ENCODE data around the gene WIPF3. TPM values are rescaled to one million over a fixed set of nuclear protein-coding genes. Genes with fewer than 3 reads are reported as not detected.

Gene WIPF3
- total RNA-seq, 6 experiments from 2014 or later, result 0.64 to 4.1 (median 0.93) TPM

- no peak for TF ChIP-seq CTCF (IDR thresholded peaks at IDR 0.05)
- TF ChIP-seq POLR2A (IDR thresholded peaks at IDR 0.05), result no peak
- H3K27me3 ChIP-seq, result no peaks in the 10 kb centered on the region
- H3K36me3 ChIP-seq, result no peaks in the 10 kb centered on the region
- intact Hi-C loops (cut with DNase I), result no loop called here
- H3K9me3 ChIP-seq, result no peaks in the 10 kb centered on the region
- no peak overlapping the region for H3K27ac ChIP-seq
- no peak overlapping the region for H3K4me3 ChIP-seq
- DNase-seq (no peak), ATAC-seq (no peak)
- 100% methylated on average over 1 of the region's 1 CpG for WGBS (ENCODE audit: insufficient coverage, low coverage, low lambda C conversion rate, missing lambda C conversion rate)
- H3K4me1 ChIP-seq, result no peaks in the 10 kb centered on the region
Observed at GRCh38 chr7:29882481-29882880, 76.2 kb downstream of the WIPF3 start.

- WGBS (ENCODE audit: insufficient coverage, low coverage, low lambda C conversion rate, missing lambda C conversion rate), result 34% methylated on average over 37 of the region's 46 CpGs
- Histone ChIP-seq H3K4me1 (no peaks in the 10 kb centered on the region), H3K27me3 (no peaks in the 10 kb centered on the region), H3K9me3 (no peaks in the 10 kb centered on the region), H3K27ac (no peak overlapping the region), H3K36me3 (no peaks in the 10 kb centered on the region), H3K4me3 (no peak overlapping the region)
- intact Hi-C loops (cut with DNase I), result no loop called here
- DNase-seq (no peak), ATAC-seq (peak in 1 of 4 donors; percentile 23)
- no peak for TF ChIP-seq POLR2A (IDR thresholded peaks at IDR 0.05)
- no peak for TF ChIP-seq CTCF (IDR thresholded peaks at IDR 0.05)
Observed at GRCh38 chr7:29883462-29884398, 77.4 kb downstream of the WIPF3 start.

- H3K27ac ChIP-seq, result no peak overlapping the region
- ATAC-seq, result no peak
- H3K4me1 ChIP-seq, result no peaks in the 10 kb centered on the region
- H3K27me3 ChIP-seq, result no peaks in the 10 kb centered on the region
- no peaks in the 10 kb centered on the region for H3K36me3 ChIP-seq
- intact Hi-C loops (cut with DNase I), result no loop called here
- no peak overlapping the region for H3K4me3 ChIP-seq
- WGBS (ENCODE audit: insufficient coverage, low coverage, low lambda C conversion rate, missing lambda C conversion rate), result 64% methylated on average over 18 of the region's 28 CpGs
- DNase-seq, result no peak
- TF ChIP-seq POLR2A (IDR thresholded peaks at IDR 0.05) (no peak), CTCF (IDR thresholded peaks at IDR 0.05) (no peak)
- no peaks in the 10 kb centered on the region for H3K9me3 ChIP-seq
Observed at GRCh38 chr7:29884399-29885272, 78.3 kb downstream of the WIPF3 start.

- H3K9me3 ChIP-seq, result no peaks in the 10 kb centered on the region
- TF ChIP-seq POLR2A (IDR thresholded peaks at IDR 0.05) (no peak), CTCF (IDR thresholded peaks at IDR 0.05) (no peak)
- intact Hi-C loops (cut with DNase I), result no loop called here
- ATAC-seq (no peak), DNase-seq (no peak)
- H3K27me3 ChIP-seq, result no peaks in the 10 kb centered on the region
- H3K36me3 ChIP-seq, result no peaks in the 10 kb centered on the region
- H3K4me3 ChIP-seq, result no peak overlapping the region
- 70% methylated on average over 3 of the region's 3 CpGs for WGBS (ENCODE audit: insufficient coverage, low coverage, low lambda C conversion rate, missing lambda C conversion rate)
- H3K4me1 ChIP-seq, result no peaks in the 10 kb centered on the region
- no peak overlapping the region for H3K27ac ChIP-seq
Observed at GRCh38 chr7:29885626-29886025, 79.3 kb downstream of the WIPF3 start.

All from right lobe of liver (tissue), 6 donors.